ENCODE data around the gene ADGRL3. TPM values are rescaled to one million over a fixed set of nuclear protein-coding genes. Genes with fewer than 3 reads are reported as not detected.
A peak's percentile ranks its signal among the peaks of the same experiment; 100 is the strongest.

The ADGRL3 gene
- total RNA-seq, 1 donor from 2014 or later, result 93.6 TPM

DNA sequence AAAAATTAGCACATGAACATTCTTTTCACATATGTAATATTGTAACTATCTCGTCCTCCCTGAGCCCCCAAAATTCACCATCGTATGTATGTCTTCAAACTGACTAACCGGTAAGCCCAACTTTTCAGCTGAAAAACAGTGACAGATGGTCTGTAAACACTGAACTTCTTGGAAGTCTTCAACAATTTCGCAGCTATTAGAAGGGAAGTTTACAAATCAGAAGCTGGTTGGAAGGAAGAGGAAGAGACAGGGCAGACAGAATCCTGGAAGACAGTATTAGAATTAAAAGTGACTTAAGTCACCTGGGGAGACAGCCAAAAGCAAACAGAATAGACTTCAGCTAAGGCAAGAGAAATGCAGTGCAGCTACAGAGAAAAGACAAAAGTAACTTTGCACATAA lies 858.4 kb downstream of the ADGRL3 start:
- peaks cover 9% of the 10 kb centered on the region for H3F3A ChIP-seq (ENCODE audit: low read depth)
- peaks cover 19% of the 10 kb centered on the region for H3K4me1 ChIP-seq
- H3K9me3 ChIP-seq (ENCODE audit: low read depth), result no peaks in the 10 kb centered on the region
- no peak for DNase-seq (ENCODE audit: low spot score)
- peak overlapping the region; percentile 23 for H3K27ac ChIP-seq
- Mint-ChIP-seq H3K4me3 (no peak overlapping the region), H3K27ac (no peak overlapping the region), H3K4me1 (peaks cover 7% of the 10 kb centered on the region), H3K9me3 (no peaks in the 10 kb centered on the region), H3K27me3 (ENCODE audit: insufficient read depth, low read depth) (no peaks in the 10 kb centered on the region), H3K36me3 (peaks cover 9% of the 10 kb centered on the region)
- H3K27me3 ChIP-seq, result no peaks in the 10 kb centered on the region
- H3K36me3 ChIP-seq, result no peaks in the 10 kb centered on the region
- no peaks in the 10 kb centered on the region for H3K79me2 ChIP-seq (ENCODE audit: low read depth)
- H3K4me3 ChIP-seq, result no peak overlapping the region
- H3K9ac ChIP-seq, result peak overlapping the region; percentile 31
- no peaks in the 10 kb centered on the region for H4K20me1 ChIP-seq (ENCODE audit: low read depth)
- H3K4me2 ChIP-seq, result peak overlapping the region; percentile 2
- H2AFZ ChIP-seq (replicated peaks), result no peak overlapping the region
- TF ChIP-seq, protein P1, sequence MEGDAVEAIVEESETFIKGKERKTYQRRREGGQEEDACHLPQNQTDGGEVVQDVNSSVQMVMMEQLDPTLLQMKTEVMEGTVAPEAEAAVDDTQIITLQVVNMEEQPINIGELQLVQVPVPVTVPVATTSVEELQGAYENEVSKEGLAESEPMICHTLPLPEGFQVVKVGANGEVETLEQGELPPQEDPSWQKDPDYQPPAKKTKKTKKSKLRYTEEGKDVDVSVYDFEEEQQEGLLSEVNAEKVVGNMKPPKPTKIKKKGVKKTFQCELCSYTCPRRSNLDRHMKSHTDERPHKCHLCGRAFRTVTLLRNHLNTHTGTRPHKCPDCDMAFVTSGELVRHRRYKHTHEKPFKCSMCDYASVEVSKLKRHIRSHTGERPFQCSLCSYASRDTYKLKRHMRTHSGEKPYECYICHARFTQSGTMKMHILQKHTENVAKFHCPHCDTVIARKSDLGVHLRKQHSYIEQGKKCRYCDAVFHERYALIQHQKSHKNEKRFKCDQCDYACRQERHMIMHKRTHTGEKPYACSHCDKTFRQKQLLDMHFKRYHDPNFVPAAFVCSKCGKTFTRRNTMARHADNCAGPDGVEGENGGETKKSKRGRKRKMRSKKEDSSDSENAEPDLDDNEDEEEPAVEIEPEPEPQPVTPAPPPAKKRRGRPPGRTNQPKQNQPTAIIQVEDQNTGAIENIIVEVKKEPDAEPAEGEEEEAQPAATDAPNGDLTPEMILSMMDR (IDR thresholded peaks at IDR 0.05), result no peak
- TF ChIP-seq EZH2 (IDR thresholded peaks at IDR 0.05) (no peak), EZH2phosphoT487 (IDR thresholded peaks at IDR 0.05) (no peak)

DNA sequence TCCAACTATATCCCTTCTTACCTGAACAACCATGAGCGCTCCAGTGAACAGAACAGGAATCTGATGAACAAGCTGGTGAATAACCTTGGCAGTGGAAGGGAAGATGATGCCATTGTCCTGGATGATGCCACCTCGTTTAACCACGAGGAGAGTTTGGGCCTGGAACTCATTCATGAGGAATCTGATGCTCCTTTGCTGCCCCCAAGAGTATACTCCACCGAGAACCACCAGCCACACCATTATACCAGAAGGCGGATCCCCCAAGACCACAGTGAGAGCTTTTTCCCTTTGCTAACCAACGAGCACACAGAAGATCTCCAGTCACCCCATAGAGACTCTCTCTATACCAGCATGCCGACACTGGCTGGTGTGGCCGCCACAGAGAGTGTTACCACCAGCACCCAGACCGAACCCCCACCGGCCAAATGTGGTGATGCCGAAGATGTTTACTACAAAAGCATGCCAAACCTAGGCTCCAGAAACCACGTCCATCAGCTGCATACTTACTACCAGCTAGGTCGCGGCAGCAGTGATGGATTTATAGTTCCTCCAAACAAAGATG lies 870.2 kb downstream of the ADGRL3 start:
- H3K27me3 ChIP-seq, result no peaks in the 10 kb centered on the region
- no peak overlapping the region for H3K4me2 ChIP-seq
- Mint-ChIP-seq H3K9me3 (no peaks in the 10 kb centered on the region), H3K27ac (no peak overlapping the region), H3K27me3 (ENCODE audit: insufficient read depth, low read depth) (no peaks in the 10 kb centered on the region), H3K36me3 (peaks cover 14% of the 10 kb centered on the region), H3K4me1 (peaks cover 3% of the 10 kb centered on the region), H3K4me3 (no peak overlapping the region)
- H3K9me3 ChIP-seq (ENCODE audit: low read depth), result no peaks in the 10 kb centered on the region
- no peak overlapping the region for H2AFZ ChIP-seq (replicated peaks)
- no peak for DNase-seq (ENCODE audit: low spot score)
- H3K27ac ChIP-seq, result no peak overlapping the region
- no peaks in the 10 kb centered on the region for H4K20me1 ChIP-seq (ENCODE audit: low read depth)
- H3K79me2 ChIP-seq (ENCODE audit: low read depth), result no peaks in the 10 kb centered on the region
- peaks cover 10% of the 10 kb centered on the region for H3K4me1 ChIP-seq
- no peaks in the 10 kb centered on the region for H3K36me3 ChIP-seq
- TF ChIP-seq, protein P1 (IDR thresholded peaks at IDR 0.05), result no peak
- TF ChIP-seq EZH2 (IDR thresholded peaks at IDR 0.05) (no peak), EZH2phosphoT487 (IDR thresholded peaks at IDR 0.05) (no peak)
- no peaks in the 10 kb centered on the region for H3F3A ChIP-seq (ENCODE audit: low read depth)
- no peak overlapping the region for H3K4me3 ChIP-seq
- no peak overlapping the region for H3K9ac ChIP-seq

DNA sequence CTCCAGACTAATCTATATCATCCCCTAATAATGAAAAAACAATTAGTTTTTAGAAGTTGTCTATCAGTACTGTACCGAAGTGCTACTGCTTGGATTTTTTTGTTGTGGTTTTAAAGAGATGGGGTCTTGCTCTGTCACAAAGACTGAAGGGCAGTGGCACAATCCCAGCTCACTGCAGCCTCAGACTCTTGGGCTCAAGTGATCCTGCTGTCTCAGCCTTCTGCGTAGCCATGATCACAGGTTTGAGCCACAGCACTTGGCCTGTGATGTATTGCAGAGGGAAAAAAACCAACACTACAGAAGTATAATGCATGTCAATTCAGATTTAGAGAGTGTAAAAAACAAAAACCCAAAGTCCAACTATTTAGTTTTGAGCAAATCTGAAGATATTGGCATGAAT lies 875.0 kb downstream of the ADGRL3 start:
- no peak overlapping the region for H3K9ac ChIP-seq
- no peaks in the 10 kb centered on the region for H3K27me3 ChIP-seq
- TF ChIP-seq EZH2phosphoT487 (IDR thresholded peaks at IDR 0.05) (no peak), EZH2 (IDR thresholded peaks at IDR 0.05) (no peak)
- TF ChIP-seq, protein P1 (IDR thresholded peaks at IDR 0.05), result no peak
- no peaks in the 10 kb centered on the region for H3K79me2 ChIP-seq (ENCODE audit: low read depth)
- Mint-ChIP-seq H3K27ac (no peak overlapping the region), H3K27me3 (ENCODE audit: insufficient read depth, low read depth) (no peaks in the 10 kb centered on the region), H3K4me3 (no peak overlapping the region), H3K4me1 (peaks cover 3% of the 10 kb centered on the region), H3K36me3 (peaks cover 12% of the 10 kb centered on the region), H3K9me3 (no peaks in the 10 kb centered on the region)
- H2AFZ ChIP-seq (replicated peaks), result no peak overlapping the region
- H3F3A ChIP-seq (ENCODE audit: low read depth), result no peaks in the 10 kb centered on the region
- H3K4me1 ChIP-seq, result no peaks in the 10 kb centered on the region
- no peaks in the 10 kb centered on the region for H3K9me3 ChIP-seq (ENCODE audit: low read depth)
- H3K36me3 ChIP-seq, result no peaks in the 10 kb centered on the region
- H3K4me2 ChIP-seq, result no peak overlapping the region
- peak; percentile 20 for DNase-seq (ENCODE audit: low spot score)
- H4K20me1 ChIP-seq (ENCODE audit: low read depth), result no peaks in the 10 kb centered on the region
- peak overlapping the region; percentile 31 for H3K27ac ChIP-seq
- no peak overlapping the region for H3K4me3 ChIP-seq

All from neural progenitor cell (in vitro differentiated cells).